Activated T-helper 1 cell treated with anti-CD3 and anti-CD28 coated beads, Interleukin-2, amount 50 U/mL, for 16 hours (primary cell): Measurements from ENCODE around the gene CLN5.

Experiments
- DNase-seq, 2 donors: peaks; one replicate each; pipeline ENCODE4 v3.0.0-alpha.2; 2020; ENCODE audit warnings: low read depth in 1 of 2, low spot score in 1 of 2

The CLN5 gene

DNA sequence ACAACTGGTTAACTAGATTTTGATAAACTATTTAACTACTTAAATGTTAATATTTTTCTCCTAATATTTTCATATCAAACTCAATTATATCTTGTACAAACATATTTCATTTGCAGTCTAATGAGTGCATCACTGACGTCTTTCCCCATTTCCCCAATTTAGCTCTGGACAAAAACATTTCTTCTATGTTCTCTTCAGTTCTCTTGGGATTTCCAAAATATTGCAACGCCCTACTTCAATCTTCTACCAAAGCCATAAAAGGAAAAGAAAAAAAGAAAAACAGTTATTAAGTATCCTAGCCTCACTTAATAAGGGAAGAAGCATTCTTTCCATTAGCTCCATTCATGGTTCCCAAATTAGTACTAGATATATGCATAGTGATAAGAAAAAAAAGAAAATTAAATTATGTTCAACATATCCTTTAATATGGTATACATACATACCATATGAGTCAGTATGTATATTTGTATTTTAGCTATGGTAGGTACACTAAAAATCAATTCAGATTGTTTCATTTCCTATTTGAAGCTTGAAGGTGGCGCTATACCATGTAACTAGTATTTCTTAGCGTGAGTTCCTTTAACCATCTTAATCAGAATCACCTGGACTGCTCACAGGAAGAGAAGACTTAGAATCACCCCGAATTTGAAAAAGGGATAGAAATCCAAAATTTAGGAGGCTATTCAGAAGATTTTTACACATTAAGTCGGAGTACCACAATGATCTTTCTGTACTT is 25.2 kb downstream of the CLN5 start:
- no peak for DNase-seq

DNA sequence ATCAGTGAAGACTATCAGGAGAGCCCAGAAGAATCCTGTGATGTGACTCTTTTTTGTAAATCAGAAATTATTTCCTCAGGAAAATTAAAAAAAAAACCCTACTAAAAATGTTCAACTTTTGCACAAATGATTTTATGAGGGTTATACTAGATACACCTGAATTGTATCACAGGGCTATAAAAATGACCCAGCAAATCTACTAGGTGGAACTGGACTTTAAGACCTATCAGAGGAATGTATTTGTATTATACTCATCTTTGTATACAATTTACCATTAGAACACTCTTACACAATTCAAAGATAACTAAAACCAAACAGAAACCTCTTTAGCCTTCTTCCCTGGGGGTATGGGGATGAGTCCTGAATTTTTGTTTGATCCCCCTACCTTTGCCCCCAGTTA is 27.9 kb downstream of the CLN5 start:
- DNase-seq, result no peak

DNA sequence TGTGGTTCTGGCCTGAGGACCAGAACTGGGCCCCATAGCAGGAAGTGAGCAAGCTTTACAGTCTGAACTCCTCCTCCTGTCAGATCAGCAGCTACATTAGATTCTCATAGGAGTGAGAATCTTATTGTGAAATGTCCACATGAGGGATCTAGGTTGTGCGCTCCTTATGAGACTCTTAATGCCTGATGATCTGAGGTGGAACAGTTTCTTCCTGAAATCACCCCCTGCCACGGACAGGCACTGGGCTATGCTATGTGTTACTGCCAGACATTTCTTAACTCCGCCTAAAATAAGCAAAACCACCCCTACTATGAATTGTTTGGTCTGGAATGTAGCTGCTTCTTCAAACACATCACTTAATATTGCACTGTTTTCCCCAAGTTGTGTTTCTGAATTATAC is 30.5 kb downstream of the CLN5 start:
- DNase-seq, result no peak

DNA sequence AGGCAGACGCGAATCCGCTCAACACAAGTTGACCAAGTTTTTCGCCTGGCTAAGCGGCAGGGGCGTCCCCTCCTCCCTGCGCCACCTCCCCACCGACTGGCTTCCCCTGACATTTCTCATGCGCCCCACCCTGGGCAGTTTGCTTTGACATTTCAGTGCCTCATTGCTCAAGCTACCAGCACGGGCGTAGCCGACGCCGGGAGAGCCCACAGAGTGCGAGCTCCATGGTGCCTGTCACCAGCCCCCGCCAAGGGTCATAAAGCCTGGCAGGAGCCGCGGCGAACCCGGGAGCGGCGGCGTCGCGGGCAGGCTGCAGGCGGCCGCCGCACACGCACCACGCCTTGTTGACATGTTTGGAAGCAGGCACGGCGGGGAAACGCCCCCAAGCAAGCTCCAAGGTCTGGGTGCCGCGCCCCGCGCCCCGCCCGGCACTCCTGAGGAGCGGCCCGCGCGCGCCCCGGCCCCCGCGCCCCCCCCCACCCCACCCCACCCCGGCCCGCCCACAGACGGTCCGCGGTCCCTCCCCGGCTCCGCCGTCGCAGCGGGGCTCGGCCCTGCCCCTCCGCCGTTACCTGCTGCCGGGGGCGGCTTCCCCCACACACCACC is 34.5 kb downstream of the CLN5 start:
- DNase-seq, result peak; percentile 45 to 65

DNA sequence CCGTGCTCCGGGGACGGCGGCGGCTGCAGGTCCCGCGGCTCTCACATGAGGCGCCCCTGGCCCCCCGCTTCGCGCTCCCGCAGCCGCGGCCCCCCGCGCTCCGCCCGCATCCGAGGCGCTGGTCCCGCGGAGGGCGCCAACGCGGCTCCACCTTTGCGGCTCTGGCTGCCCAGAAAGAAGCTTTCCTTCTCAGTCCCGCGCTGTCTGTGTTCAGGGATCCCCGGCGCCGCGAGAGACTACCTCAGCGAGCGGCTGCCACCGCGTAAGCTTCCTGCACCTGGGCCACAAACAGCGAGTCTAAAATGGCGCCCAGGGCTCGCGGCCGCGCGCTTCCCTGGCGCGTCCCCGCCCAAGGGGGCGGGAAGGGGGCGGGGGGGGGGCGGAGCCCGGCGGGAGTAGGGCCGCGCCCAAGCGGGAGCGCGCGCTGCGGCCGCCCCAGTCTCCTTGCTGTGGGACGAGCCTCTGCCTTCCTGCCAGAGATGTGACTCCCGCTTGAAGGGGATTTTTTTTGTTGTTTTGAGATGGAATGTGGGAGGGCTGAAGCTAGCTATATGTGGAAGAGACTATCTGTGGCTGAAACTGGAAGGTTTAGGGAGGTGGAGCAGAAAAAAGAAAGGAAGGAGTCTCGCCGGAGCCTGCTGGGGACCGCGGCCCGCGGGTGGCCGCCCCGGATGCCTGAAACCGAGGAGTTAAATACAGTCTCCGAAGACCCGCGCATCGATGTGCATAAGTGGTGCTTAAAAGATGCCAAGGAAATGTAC is 35.2 kb downstream of the CLN5 start, which contains the start of gene FBXL3:
FBXL3 (minus strand) TSS at position 299 of the 761 bp plus-strand sequence. CDS start 5,299 bp downstream, outside the sequence.
- peak; percentile 63 to 80 for DNase-seq

DNA sequence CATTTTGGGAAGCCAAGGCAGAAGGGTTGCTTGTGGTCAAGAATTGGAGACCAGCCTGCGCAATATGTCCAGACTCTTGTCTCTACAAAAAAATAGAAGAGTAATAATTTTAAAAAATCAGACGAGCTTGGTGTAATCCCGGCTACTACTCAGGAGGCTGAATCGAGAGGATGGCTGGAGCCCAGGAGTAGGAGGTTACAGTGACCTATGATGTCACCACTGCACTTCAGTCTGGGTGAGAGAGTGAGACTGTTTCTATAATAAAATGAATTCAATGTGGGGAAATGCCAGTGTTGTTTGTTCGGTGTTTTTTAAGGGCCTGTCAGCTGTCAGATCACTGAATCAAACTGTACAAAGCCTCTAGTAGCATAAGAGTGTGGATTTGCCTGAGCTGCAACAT is 36.3 kb downstream of the CLN5 start:
- DNase-seq, result no peak

DNA sequence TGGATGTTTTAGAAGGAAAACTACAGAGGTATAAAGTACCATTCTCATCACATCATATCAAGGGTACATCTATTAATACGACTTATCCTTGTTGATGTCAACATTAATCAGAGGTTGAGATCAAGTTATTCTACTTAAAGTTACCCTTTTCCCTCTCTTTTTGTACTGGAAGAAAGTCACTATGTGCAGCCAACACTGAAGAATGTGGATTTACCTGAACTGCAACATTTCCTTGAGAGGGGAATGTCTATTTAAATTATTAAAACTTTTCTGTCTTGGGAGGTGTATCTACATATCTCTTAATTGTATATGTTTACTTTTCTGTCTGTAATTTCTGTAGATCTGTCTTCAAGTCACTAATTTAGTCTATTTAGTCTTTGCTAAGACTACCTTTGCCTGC is 37.6 kb downstream of the CLN5 start:
- no peak for DNase-seq

DNA sequence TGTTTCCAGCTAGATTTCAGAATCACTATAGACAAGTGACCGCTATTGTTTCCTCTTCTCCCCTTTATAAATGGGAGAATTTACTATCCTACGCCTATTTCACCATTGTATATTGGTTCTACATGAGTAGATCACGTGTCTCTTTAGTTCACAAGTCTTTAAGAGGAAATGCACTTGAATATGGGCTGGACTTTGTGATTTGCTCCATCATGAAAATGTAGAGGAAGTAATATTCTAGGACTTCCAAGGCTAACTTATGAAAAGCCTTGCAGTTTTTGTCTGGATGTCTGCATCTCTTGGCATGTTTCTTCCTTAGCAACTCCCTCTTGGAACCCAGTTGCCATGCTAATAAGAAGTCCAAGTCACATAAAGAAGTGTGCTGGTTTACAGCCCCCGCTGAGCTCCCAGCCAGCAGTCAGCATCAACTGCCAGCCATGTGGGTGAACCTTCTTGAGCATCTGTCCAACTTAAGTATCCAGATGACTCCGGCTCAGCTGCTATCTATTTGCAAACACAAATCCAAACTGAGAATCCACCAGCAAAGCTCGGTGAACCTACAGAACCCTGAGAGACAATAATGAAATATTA is 39.9 kb downstream of the CLN5 start:
- DNase-seq, result no peak

DNA sequence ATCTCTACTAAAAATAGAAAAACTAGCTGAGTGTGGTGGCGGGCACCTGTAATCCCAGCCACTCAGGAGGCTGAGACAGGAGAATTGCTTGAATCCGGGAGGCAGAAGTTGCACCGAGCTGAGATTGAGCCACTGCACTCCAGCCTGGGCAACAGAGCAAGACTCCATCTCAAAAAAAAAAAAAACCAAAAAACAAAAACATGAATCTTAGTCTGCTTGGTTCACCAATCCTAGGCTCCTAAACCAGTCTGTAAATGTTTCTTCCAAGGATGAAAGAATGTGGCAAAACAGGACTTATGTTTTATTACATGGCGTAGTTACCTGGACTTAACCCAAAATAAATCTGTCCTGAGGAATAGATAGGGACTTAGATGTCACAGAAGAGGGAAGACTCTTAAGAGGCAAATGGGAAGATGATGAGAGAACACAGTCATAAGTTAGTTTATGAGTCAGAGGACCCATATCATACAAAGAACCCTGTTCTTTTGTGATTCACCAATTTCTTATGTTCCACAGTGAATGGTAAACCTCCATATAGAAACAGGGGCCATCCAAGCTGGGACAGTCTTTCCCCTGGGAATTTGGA is 41.9 kb downstream of the CLN5 start:
- no peak for DNase-seq

DNA sequence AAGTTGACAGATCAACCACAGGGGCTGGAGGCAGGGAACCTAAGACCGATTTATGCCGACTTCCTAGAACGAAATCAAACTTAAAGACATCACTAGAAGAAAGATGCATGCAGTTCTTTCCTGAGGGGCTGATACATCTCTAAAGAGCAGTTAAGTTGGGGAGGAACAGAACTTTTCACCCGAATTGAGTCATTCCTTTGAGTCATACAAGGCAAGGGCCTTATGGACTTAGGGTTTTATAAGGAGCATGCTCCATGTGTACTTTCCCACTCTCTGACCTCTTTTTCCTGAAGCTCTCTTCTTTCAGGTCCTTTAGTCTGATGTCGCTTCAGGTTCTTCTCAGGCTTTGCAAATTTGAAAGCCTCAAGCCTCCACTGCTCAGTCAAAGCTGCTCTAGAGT is 43.0 kb downstream of the CLN5 start:
- DNase-seq, result no peak

DNA sequence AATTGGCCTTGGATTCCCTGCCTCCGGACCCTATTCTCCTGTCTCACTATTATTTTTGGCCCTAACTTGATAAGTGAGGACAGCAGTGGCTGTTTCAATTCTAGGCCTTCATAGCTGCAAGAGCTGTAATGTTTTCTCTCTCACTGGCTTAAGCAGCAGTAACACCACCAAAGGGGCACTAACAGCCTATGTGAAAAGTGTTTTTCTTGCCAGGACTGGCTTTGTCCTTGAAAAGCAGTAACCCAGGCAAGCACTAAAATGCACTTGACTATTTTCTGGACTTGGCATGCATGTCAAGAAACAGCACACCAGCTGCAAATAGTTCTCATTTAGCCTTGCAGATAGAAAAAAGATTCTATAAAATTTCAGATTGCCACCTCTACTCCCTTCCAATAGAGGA is 44.4 kb downstream of the CLN5 start:
- DNase-seq, result no peak

DNA sequence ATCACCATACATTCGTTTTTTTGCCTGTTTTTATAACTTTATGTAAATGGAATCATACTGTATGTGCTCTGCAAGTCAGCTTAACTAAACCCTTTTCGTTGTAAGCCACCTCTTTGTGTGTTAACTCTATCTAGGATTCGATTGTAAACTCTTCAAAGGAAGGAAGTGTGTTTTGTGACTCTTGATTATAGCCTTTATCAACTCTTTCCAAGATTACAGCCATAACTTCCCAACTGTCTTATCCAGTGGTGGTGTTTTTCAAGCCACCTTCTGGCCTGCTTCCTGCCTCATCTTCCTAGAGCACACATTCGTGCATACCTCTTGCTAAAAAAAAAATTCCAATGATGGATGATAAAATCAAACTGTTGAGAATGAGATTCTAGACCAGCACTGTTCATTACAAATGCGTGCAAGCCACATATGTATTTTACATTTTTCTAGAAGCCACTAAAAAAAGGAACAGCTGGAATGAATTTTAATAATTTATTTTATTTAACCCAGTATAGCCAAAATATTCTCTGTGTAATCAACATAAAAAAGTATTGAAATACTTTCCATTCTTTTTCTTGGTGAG is 47.1 kb downstream of the CLN5 start:
- DNase-seq, result no peak

DNA sequence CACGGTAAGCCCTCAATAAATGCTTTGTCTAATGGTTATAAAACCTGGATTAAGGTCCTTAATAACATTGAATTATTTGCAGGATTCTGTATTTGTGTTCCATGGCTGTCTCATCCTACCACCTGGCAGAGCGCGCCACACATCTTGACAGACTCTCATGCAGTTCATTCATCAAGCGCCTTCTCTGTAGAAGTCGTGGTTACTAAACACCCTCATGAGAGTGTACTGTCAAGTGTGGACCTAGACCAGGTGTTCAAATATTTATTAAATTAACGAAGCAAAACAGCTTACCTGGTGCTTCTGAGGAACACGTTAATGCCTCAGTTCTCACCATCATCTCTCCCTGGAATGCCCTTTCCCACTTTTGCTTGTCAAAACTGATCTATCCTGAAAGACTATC is 48.2 kb downstream of the CLN5 start:
- no peak for DNase-seq

DNA sequence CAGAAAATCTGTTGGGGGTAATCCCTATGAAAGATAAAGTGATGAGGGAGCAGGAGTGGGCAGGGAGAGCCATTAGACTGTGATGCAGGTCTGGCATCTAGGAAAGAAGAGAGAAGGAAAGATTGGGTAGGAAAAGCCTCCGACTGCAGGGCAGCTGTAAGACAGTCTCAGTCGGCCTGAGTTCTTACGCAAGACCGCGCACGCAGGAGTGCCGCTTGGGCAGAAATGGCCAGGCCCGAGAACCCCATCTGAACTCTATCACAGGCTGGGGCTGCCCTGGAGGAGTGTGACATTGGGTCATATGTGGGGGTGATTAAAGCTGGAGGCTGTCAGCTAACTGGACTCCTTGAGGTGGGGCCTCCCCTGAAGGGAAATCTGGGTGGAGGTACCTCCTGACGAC is 49.0 kb downstream of the CLN5 start:
- no peak for DNase-seq

DNA sequence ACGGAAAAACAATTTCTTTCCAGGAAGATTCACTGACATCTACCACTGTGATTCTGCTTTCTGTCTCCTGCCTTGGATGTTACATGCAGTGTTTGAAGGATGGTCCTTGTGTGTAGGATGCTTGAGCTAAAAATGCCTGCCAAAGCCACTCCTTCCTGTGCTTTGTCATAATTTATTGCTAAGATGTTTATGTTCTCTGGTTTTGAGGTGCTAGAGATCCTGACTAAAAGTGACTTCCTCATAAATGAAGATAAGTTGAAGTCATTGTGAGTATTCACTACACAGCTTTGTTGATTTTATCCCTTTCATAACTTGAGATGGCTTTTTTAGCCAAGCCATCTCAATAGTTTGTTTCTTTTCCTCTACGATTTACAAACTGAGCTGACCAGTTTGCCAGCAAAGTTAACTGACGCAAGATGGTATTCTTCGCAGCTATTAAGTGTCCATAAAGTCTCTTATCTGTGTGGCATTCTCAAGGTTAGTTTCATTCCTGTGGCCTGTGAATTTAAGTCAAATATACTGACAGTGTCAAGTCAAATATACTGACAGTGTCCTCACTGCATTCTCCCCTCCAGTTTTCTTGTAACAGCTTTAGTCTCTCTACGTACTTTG is 50.8 kb downstream of the CLN5 start:
- no peak for DNase-seq

DNA sequence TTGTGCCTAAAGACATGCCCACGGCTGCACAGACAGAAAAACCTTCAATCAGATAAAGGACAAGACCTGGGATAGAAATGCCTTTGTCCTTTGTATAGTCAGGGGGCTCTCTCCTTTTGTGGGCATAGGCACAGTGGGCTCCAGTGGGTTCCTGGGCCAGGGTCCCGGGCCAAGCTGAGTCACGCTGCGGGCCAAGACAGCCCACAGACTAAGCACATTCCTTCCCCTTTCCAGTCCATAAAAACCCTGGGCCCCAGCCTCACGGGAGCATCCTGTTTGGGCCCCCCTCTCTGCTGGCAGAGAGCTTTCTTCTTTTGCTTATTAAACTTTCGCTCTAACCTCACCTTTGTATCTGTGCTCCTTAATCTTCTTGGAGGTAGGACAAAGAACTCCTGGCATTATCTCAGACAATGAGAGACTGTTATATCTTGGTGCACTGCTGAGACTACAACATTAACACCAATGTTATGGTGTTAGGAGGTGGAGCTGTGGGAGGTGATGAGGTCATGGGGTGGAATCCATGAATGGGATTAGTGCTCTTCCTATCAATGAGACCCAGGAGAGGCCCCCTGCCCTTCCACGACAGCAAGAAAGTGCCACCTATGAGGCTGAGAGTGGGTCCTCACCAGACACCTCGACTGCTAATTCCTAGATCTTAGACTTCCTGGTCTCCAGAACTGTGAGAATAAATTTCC is 55.9 kb downstream of the CLN5 start:
- no peak for DNase-seq

DNA sequence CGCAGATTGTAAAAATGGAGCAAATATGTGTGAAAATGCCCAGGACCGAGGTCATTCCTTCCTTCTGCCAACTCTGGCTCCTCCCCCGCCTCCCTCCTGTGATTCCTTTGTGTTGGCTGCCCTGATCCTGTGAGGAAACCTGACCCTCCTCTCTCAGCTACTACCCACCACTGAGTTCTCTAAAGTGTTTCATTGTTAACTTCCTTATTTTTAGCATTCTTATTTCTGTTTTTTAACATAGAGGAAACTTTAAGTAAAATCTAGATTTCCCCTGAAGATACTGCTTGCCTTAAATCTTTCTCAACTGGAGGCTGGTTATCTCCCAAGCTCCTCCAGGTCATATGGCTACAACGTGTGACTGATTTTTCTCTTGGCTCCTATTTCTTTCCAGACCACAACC is 56.8 kb downstream of the CLN5 start:
- DNase-seq, result no peak

DNA sequence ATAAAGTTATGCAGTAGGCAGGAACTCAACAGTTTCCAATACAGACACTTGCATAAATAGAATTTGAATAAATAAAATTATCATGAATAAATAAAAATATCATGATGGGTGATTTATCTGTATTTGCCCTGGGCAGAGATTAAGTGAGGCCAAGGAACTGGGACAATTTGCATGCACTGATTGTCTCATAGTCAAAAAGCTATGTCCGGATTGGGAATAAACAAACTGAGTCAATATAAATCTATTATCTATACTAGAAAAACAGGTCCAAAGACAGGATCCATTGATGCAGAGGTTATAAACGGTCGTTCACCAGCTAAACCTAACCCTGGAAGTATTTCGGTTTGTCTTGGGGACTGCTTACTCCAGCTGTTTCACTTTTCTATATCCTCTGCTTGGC is 61.3 kb downstream of the CLN5 start:
- DNase-seq, result no peak
